Left ventricle myocardium superior (tissue), 1 donor: ENCODE results near the gene ASPSCR1. TPM values are rescaled to one million over a fixed set of nuclear protein-coding genes. Genes with fewer than 3 reads are reported as not detected.
"Not testable (repeated sequence)": the region's sequence is repeated elsewhere in the genome, so short reads cannot be mapped to it uniquely, and the experiment has no call there.

Experiments used
- ATAC-seq: fragments of 200-7000 bp; cut with Tn5 transposase; one replicate; pipeline ENCODE4 v1.9.1; 2020; ENCODE audit warnings: mild to moderate bottlenecking, moderate library complexity
- DNase-seq: peaks from one replicate; pipeline ENCODE4 v3.0.0-alpha.2; 2020
- intact Hi-C: fragments of 100-400 bp; cut with micrococcal nuclease; formaldehyde crosslinking; loops from one replicate; pipeline ENCODE4 v1.11.0; 2022
- total RNA-seq: library from RNA; stranded (reverse); fragmentation: NEBNext Ultra II Directional; extraction: Animal tissue kit (Norgen Biotek cat#: 25700); gene quantifications from one replicate; pipeline ENCODE4 v1.2.1, GENCODE V29; 2021
- donor health status: DM: no; HTN: yes; CAD: no; lungs with severe emphysema.

The ASPSCR1 gene
- total RNA-seq, 1 donor from 2014 or later = 25.4 TPM

GRCh38 chr17:81940538-81941483, 36.6 kb upstream of the ASPSCR1 start:
- intact Hi-C loops = no loop called here
- DNase-seq (no peak), ATAC-seq (no peak)

GRCh38 chr17:81941484-81942166, 35.8 kb upstream of the ASPSCR1 start:
- DNase-seq (peak; percentile 77), ATAC-seq (peak; percentile 74)

GRCh38 chr17:81942167-81942553, 35.3 kb upstream of the ASPSCR1 start:
- ATAC-seq = peak; percentile 8
- intact Hi-C loops = no loop called here
- DNase-seq = no peak

More at GRCh38 chr17:81941484-81942166, 35.8 kb upstream of the ASPSCR1 start:
- intact Hi-C loops = no loop called here

- DNase-seq (no peak), ATAC-seq (no peak)
- intact Hi-C loops = no loop called here
These were observed 32.6 kb upstream of the ASPSCR1 start for GRCh38 chr17:81944858-81945257.

GRCh38 chr17:81947189-81947588, 30.2 kb upstream of the ASPSCR1 start, which contains the start of gene MYADML2:
Gene MYADML2, minus strand, starts transcription at chr17:81947233. Its CDS starts 5,492 bp downstream, at chr17:81941741.
- intact Hi-C loops = no loop called here
- DNase-seq (no peak), ATAC-seq (no peak)

GRCh38 chr17:81948635-81949378, 28.6 kb upstream of the ASPSCR1 start:
- ATAC-seq (no peak), DNase-seq (no peak)
- intact Hi-C loops = no loop called here

GRCh38 chr17:81950501-81950900, 26.9 kb upstream of the ASPSCR1 start:
- DNase-seq (no peak), ATAC-seq (no peak)
- intact Hi-C loops = loop anchor here (10.0 kb wide), 1 partner anchor 74 kb away; the partner anchor contains the start of genes CENPX and LRRC45

- no peak for DNase-seq
- intact Hi-C loops = loop anchor here (10.0 kb wide), 1 partner anchor 73 kb away; the partner anchor contains the start of genes CENPX and LRRC45
- ATAC-seq = no peak
These were observed 25.4 kb upstream of the ASPSCR1 start for GRCh38 chr17:81951785-81952684.

GRCh38 chr17:81952792-81953228, 24.6 kb upstream of the ASPSCR1 start:
- DNase-seq = no peak
- intact Hi-C loops = loop anchor here (10.0 kb wide), 1 partner anchor 72 kb away; the partner anchor contains the start of genes CENPX and LRRC45
- peak; percentile 6 for ATAC-seq

- not testable (repeated sequence) for DNase-seq, ATAC-seq
- intact Hi-C loops = loop anchor here (10.0 kb wide), 1 partner anchor 71 kb away; the partner anchor contains the start of genes CENPX and LRRC45
These were observed 24.0 kb upstream of the ASPSCR1 start for GRCh38 chr17:81953443-81953842.

- intact Hi-C loops = loop anchor here (10.0 kb wide), 1 partner anchor 70 kb away; the partner anchor contains the start of genes CENPX and LRRC45
- no peak for DNase-seq
- no peak for ATAC-seq
These were observed 23.0 kb upstream of the ASPSCR1 start for GRCh38 chr17:81954131-81955057.

- intact Hi-C loops = loop anchor here (10.0 kb wide), 1 partner anchor 70 kb away; the partner anchor contains the start of genes CENPX and LRRC45
- ATAC-seq = no peak
- DNase-seq = no peak
These were observed 22.3 kb upstream of the ASPSCR1 start for GRCh38 chr17:81955058-81955681.

- intact Hi-C loops = loop anchor here (10.0 kb wide), 1 partner anchor 69 kb away; the partner anchor contains the start of genes CENPX and LRRC45
- ATAC-seq = no peak
- DNase-seq = no peak
These were observed 21.5 kb upstream of the ASPSCR1 start for GRCh38 chr17:81955756-81956544.

GRCh38 chr17:81956607-81957589, 20.5 kb upstream of the ASPSCR1 start:
- no peak for ATAC-seq
- intact Hi-C loops = loop anchor here (10.0 kb wide), 1 partner anchor 68 kb away; the partner anchor contains the start of genes CENPX and LRRC45
- DNase-seq = no peak
